HepG2 (cell line): ENCODE data around the gene HOXA13.

Experiments used
- DNMT3B ChIP-seq: conservative IDR thresholded peaks from 2 replicates; pipeline ENCODE4 v1.6.1; 2016; ENCODE audit warnings: missing biosample characterization, control low read depth
- JUNB ChIP-seq: sonication (generic); formaldehyde crosslinking; IDR thresholded peaks from 2 replicates; pipeline ENCODE4 v1.8.0; 2022; ENCODE audit warnings: missing genetic modification reagents, mild to moderate bottlenecking, borderline replicate concordance
- MXI1 ChIP-seq: IDR thresholded peaks from 3 replicates; pipeline ENCODE4 v1.6.1; 2012; ENCODE audit warnings: low read depth, low read length, inconsistent platforms, borderline replicate concordance
- NR2C2 ChIP-seq: sonication (generic); formaldehyde crosslinking; IDR thresholded peaks from 2 replicates; pipeline ENCODE4 v1.4.0; 2020; ENCODE audit warnings: missing genetic modification reagents, mild to moderate bottlenecking, moderate library complexity, borderline replicate concordance
- TCF7L2 ChIP-seq: IDR thresholded peaks from 2 replicates; pipeline ENCODE4 v1.6.1; 2011; ENCODE audit warnings: mild to moderate bottlenecking, low read depth, low read length, moderate library complexity
- ZBTB1 ChIP-seq: sonication (generic); formaldehyde crosslinking; IDR thresholded peaks from 2 replicates; pipeline ENCODE4 v1.4.0; 2020; ENCODE audit warnings: missing genetic modification reagents, borderline replicate concordance
- ZHX1 ChIP-seq: sonication (generic); formaldehyde crosslinking; IDR thresholded peaks from 2 replicates; pipeline ENCODE4 v1.8.1; 2022; ENCODE audit warnings: low read depth, mild to moderate bottlenecking, missing genetic modification reagents
- ZNF589 ChIP-seq: sonication (generic); formaldehyde crosslinking; conservative IDR thresholded peaks from 2 replicates; pipeline ENCODE4 v1.8.0; 2022; ENCODE audit warnings: mild to moderate bottlenecking, moderate library complexity, missing genetic modification reagents
- TF ChIP-seq, protein P1 (sequence below): sonication (generic); formaldehyde crosslinking; IDR thresholded peaks from 2 replicates; pipeline ENCODE4 v1.4.0; 2020; ENCODE audit warnings: missing genetic modification reagents

- TF ChIP-seq MXI1 (no peak), ZHX1 (CRISPR knock-in tag) (no peak), JUNB (CRISPR knock-in tag) (no peak), TCF7L2 (no peak), NR2C2 (CRISPR knock-in tag) (no peak), ZBTB1 (no peak), DNMT3B (no peak), ZNF589 (CRISPR knock-in tag) (no peak)
- TF ChIP-seq, protein P1, sequence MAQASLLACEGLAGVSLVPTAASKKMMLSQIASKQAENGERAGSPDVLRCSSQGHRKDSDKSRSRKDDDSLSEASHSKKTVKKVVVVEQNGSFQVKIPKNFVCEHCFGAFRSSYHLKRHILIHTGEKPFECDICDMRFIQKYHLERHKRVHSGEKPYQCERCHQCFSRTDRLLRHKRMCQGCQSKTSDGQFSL = no peak
Observed at GRCh38 chr7:27179503-27180430, 20.1 kb downstream of the HOXA13 start.
